Measurements from ENCODE around the gene SETD1A.

DNA sequence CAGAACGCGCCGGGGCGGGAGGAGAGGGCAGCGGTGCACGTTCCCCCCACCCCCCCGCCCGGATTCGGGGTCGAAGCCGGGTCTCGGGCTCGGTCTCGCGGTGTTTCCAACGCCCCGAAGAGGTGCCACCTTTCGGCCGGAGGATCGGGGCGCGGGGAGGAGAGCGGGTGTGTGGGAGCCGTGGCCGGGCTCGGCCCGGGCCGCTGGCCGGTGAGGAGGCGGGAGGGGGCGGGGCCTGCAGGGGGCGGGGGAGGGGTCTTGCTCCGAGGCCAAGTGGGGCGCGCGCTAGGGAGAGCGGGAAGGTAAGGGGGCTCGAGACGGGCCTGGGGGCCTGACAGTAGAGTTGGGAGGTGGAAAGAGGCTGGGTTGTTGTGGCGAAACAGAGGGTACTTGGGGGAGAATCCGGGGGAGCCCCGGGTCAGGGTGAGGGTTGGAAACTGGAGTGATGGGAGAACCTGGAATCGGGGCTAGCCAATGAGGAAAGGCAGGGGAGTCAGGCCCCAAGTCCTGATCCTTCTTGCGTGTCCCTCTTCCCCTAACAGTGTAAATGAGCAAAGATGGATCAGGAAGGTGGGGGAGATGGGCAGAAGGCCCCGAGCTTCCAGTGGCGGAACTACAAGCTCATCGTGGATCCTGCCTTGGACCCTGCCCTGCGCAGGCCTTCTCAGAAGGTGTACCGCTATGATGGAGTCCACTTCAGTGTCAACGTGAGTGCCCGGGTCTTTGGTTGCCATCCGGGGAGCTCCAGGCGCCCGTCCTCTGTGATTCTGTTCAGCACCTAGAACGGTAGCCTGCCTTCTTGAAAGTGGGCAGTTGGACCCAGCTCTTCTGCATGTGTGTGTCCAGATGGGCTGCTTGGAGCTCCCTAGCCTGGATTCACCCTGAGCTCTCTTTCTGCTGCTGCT, 873 bp downstream of the SETD1A start:
- no peak for TF ChIP-seq EZH2 (IDR thresholded peaks at IDR 0.05; ENCODE audit: borderline replicate concordance, low read length)
- TF ChIP-seq, protein P1, sequence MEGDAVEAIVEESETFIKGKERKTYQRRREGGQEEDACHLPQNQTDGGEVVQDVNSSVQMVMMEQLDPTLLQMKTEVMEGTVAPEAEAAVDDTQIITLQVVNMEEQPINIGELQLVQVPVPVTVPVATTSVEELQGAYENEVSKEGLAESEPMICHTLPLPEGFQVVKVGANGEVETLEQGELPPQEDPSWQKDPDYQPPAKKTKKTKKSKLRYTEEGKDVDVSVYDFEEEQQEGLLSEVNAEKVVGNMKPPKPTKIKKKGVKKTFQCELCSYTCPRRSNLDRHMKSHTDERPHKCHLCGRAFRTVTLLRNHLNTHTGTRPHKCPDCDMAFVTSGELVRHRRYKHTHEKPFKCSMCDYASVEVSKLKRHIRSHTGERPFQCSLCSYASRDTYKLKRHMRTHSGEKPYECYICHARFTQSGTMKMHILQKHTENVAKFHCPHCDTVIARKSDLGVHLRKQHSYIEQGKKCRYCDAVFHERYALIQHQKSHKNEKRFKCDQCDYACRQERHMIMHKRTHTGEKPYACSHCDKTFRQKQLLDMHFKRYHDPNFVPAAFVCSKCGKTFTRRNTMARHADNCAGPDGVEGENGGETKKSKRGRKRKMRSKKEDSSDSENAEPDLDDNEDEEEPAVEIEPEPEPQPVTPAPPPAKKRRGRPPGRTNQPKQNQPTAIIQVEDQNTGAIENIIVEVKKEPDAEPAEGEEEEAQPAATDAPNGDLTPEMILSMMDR (conservative IDR thresholded peaks at IDR 0.05 in 1 of 2, IDR thresholded peaks at IDR 0.05 in 1 of 2; ENCODE audit: extremely low read depth in 1 of 2, insufficient read depth in 1 of 2, low read depth in 1 of 2, low read length in 2 of 2), result no peak

Data from mammary epithelial cell (primary cell).